HG03521 (cell line): Measurements from ENCODE around the gene AFTPH.
"Not testable (repeated sequence)": the region's sequence is repeated elsewhere in the genome, so short reads cannot be mapped to it uniquely, and the experiment has no call there.

ENCODE experiments used
- ATAC-seq: cut with Tn5 transposase; IDR thresholded peaks from one replicate; pipeline ENCODE4 v1.9.1; 2021; ENCODE audit warnings: mild to moderate bottlenecking, moderate library complexity; ENCODE audit not compliant: unreplicated experiment

Gene AFTPH

GRCh38 chr2:64498438-64498837, 25.7 kb upstream of the AFTPH start:
- no peak for ATAC-seq

- ATAC-seq: no peak
These were observed 23.6 kb upstream of the AFTPH start for GRCh38 chr2:64500549-64500948.

GRCh38 chr2:64501946-64502345, 22.2 kb upstream of the AFTPH start:
- ATAC-seq: no peak

- no peak for ATAC-seq
These were observed 21.3 kb upstream of the AFTPH start for GRCh38 chr2:64502860-64503259.

DNA sequence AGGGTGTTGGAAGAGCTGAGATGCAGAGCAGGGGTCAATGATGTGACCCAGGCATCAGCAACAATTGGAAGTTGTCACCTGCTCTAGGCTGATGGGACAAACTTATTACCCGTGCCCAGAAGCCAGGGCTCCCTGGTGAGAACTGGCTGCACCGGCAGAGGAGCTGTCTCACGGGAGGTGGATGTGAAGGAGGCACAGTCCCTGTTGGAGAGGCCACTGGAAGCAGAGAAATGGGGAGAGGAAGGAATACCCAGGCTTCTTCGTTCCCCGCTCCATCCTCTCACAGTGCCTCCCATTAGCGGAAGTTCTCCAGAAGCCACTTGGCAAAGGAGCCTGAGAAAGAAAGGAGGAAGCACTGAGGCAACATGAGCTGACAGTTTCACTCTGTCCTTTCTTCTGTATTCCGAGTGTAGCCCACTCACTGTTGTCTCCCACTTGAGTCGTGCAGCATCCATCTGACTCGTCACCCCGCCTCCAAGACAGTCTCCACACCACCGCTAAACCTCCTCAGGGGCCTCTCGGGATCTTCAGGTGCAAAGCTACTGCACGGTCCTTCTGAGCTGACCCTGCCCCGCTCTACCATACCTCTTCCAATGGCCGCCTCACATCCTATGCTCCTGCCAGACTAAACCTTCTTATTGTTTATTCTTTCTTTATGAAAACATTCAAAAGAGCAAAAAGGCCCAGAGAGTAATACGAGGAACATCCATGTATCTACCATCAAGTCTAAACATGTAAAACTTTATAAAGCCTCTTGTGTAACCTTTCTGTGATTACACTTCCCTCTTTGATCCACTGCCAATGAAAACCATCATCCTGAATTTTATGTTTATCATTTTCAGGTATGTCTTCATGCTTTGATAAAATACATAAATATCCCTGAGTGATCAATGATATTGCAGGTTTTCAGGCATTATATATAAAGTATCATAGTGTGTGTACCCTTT, 19.1 kb upstream of the AFTPH start:
- ATAC-seq: no peak

DNA sequence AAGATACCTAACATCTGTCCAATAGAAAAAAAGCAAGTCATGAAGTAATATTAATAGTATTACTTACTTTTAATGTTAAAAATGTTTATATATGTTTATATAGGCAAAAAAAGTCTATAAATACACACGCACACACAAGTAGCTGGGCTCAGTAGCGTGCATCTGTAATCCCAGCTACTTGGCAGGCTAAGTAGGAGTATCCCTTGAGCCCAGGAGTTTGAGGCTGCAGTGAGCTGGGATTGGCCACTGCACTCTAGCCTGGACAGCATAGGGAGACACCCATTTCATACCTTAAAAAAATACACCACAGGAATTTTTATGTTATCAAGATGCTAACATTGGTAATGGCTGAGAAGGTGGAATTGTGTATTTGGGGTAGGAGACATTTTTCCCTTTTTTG, 17.4 kb upstream of the AFTPH start:
- no peak for ATAC-seq

- ATAC-seq: no peak
These were observed 10.1 kb upstream of the AFTPH start for GRCh38 chr2:64514008-64514407.

DNA sequence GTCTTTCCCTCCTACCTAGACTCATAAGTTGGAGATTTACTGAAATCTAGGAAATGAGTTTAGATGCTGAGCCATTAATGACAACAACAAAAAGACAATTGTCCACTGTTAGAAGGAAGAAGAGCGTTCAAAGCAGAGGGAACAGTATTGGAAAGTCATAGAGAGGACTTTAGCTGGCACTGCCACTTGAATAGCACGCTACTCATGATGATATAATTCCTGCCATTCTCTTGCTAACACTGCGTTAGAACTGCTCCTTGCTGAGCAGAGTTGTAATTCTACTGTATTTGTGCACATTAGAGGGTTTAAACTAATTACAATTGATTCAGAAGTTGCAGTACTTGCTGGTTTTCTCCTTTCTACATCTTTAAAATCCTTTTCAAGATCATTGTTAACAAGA, 9.0 kb upstream of the AFTPH start:
- ATAC-seq: no peak

DNA sequence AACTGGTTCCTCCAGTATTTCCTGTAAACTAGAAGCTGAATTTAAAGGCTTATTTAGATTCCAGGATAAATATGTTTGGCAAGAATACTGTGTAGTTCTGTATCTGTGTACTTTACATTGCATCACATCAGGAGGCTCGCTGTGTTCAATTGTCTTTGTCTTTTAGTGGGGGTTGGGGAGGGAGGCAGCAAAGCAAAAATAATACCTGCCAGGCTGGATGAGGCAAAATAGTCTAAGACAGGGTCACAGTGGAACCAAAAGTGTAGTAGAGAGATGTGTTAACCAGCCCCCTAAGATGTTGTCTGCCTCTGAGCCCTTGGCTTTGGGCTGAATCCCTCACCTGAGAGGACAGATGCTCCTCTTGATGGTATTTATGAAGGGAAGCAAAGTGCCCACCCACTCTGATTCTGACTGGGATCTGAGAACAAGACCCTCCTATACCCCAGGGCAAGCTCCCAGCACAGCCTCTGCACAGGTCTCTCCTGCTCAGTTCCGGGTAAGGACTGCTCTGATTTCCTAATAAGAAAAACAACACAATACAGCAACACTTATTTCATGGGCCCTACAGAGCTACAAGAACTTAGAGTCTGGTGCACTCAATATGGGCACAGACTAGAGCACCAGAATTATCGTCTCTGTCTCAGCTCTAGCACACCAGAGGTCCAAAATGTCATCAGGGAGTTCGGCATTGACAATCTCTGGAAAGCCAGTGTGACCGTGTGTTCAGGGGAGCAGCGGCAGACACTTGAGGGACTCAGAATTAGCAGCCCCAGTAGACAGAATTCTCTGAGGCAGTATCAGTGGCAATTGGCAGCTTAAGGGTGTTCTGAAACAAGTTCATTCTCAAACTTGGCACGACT, 7.2 kb upstream of the AFTPH start:
- ATAC-seq: no peak

DNA sequence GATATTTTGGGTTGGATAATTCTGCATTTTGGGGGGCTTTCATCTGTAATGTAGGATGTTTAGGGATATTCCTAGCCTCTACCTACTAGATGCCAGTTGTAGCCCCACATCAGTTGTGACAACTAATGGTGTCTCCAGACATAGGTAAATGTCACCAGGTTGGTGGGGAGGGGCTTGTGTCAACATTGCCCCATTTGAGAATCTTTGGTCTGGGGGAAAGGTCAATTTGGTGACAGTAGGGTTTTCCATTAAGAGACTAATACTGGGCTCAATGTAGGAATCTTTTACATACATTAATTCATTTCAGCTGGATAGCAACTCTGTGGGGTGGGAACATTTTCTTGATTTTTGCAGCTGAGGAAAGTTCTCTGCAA, 6.6 kb upstream of the AFTPH start:
- ATAC-seq: no peak

DNA sequence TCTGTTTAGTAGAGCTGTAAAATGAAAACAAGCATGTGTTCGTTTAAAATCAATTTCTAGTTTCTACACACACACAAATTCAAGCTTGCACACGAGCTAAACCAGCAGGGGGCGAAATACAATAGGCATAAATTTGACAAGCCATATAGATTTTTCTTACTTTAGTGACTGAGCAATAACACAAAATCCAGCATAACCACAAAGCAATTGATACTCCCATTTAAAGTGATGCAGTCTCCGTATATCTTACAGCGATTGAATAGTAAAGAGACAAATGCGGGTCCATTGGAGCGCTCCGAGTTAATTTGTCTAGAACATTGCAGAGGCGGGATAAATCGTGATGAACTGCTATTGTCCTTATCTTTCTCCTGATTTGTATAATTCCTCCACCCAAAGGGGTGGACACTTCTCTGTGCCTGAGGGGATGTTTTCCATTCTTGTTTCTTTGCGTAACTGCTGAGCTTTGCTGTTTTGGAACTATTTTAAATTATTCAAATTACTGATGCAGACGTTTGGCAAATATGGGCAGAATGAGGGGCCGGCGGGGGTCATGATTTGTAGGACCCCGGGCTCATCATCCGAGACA, 1.2 kb upstream of the AFTPH start:
- no peak for ATAC-seq

GRCh38 chr2:64524604-64525316, 632 bp downstream of the AFTPH start:
- ATAC-seq: peak; percentile 14

GRCh38 chr2:64525317-64525613, 1.1 kb downstream of the AFTPH start:
- ATAC-seq: peak; percentile 19

- no peak for ATAC-seq
These were observed 1.9 kb downstream of the AFTPH start for GRCh38 chr2:64526034-64526433.

DNA sequence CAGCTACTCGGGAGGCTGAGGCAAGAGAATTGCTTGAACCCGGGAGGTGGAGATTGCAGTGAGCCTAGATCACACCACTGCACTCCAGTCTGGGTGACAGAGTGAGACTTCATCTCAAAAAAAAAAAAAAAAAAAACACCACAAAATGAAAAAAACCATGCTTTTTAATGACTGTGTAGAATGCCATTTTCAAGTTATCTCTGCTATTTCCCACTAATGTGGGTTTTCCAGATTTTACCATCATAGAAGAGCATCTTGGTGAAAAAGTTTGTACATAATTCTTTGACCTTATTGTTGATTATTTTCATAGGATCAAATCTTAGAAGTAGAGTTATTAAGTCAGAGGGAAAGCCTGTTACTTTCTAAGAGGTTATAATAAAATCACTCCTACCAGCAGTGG, 6.8 kb downstream of the AFTPH start:
- ATAC-seq: not testable (repeated sequence)

GRCh38 chr2:64532030-64532429, 7.9 kb downstream of the AFTPH start:
- ATAC-seq: no peak

GRCh38 chr2:64533882-64534281, 9.8 kb downstream of the AFTPH start:
- ATAC-seq: no peak

- ATAC-seq: no peak
These were observed 10.2 kb downstream of the AFTPH start for GRCh38 chr2:64534363-64534762.

DNA sequence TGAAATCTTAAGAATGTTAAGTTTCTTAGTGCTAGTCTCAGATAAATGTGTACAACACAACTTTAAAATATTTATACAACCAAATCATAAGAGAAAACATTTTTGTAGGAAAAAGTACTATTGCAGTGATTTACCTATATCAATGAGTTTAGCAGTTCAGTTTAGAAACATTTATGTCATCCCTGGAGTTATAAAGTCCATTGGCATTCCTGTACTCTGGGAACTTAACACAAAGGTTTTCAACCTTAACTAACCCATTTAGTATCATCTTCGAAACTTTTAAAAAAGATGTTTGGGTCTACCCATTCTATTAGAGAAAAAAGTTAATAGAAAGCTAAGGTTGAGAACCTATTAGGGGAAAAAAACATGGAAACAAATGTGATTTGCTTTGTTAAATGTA, 10.9 kb downstream of the AFTPH start:
- ATAC-seq: no peak

GRCh38 chr2:64537991-64538390, 13.9 kb downstream of the AFTPH start:
- no peak for ATAC-seq

DNA sequence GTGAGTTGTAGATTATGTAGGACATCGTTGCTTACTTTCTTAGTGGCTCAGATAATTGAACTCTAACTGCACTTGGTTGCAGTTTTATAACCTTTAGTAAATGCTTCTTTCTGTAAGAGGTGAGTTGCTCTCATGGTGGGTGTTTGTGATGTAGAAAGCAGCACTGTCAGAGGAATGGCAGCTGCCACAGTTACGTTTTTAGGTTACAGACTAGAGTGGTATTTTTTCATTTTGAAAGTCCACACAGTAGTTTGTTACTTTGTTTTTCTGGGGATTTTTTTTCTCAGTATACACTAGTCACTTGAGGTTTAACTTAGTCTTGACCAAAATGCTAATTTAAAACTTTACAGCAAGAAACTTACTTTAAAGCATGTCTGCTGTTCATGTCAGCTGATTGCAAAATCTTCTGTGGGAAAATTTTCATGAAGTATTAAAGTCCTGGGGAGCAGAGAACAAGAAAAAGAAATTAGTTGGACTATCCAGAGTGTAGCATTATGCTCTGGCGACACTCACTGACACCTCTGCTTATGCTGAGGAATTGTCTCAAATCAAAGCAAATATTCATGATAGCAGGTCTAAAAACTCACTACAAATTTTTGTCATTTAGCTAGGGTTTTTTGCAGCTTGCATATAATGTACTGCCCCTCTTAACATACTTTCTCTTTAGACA, 14.8 kb downstream of the AFTPH start:
- ATAC-seq: no peak
